ENCODE results near the gene SDHC.

SDHC gene

DNA sequence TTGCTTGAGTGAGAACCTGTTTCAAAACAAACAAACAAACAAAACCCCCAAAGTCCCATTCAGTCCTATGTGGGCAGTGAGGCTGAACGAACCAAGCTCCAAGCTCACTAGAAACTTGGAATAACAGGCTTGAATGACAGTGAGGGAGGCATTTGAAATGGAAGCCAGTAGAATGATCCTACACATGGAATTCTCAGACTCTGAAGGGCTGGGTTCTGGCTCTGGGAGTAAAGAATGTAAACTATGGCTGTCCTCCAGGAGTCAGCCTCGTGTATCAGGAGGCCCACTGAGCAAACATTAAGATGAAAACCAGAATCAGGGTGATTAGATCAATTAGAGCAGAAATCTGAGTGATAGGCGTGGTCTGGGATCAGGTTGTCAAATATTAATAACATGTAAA is 40.8 kb upstream of the SDHC start:
- H3K4me3 ChIP-seq (ENCODE audit: low read depth, low read length): no peak overlapping the region
- no peak for DNase-seq (ENCODE audit: low read depth)
- TF ChIP-seq MYC (IDR thresholded peaks at IDR 0.05; ENCODE audit: low read depth, low read length): no peak
- TF ChIP-seq POLR2A (IDR thresholded peaks at IDR 0.05; ENCODE audit: extremely low read depth, insufficient read length): no peak
- TF ChIP-seq, protein P1, sequence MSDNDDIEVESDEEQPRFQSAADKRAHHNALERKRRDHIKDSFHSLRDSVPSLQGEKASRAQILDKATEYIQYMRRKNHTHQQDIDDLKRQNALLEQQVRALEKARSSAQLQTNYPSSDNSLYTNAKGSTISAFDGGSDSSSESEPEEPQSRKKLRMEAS (IDR thresholded peaks at IDR 0.05; ENCODE audit: low read depth, low read length): no peak
- TF ChIP-seq, protein P2, sequence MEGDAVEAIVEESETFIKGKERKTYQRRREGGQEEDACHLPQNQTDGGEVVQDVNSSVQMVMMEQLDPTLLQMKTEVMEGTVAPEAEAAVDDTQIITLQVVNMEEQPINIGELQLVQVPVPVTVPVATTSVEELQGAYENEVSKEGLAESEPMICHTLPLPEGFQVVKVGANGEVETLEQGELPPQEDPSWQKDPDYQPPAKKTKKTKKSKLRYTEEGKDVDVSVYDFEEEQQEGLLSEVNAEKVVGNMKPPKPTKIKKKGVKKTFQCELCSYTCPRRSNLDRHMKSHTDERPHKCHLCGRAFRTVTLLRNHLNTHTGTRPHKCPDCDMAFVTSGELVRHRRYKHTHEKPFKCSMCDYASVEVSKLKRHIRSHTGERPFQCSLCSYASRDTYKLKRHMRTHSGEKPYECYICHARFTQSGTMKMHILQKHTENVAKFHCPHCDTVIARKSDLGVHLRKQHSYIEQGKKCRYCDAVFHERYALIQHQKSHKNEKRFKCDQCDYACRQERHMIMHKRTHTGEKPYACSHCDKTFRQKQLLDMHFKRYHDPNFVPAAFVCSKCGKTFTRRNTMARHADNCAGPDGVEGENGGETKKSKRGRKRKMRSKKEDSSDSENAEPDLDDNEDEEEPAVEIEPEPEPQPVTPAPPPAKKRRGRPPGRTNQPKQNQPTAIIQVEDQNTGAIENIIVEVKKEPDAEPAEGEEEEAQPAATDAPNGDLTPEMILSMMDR (IDR thresholded peaks at IDR 0.05; ENCODE audit: low read depth, low read length): no peak

DNA sequence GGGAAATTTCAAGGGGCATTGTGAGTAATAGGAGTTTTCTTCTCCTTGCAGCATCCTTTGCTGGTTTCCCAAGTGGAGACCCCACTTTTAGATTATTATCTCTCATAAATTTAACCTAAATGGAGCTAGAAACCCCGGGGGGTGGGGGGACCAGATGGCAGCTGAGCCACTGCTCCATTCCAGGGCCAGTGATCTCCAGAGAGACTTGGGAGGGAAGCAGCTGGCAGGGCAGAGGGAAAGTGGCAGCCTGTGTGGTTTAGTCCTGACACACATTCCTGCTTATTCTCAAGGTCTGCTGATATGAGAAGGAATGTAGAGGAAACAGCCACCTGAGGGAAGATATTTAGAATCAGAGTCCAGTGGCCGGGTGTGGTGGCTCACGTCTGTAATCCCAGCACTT is 39.3 kb upstream of the SDHC start:
- no peak for DNase-seq (ENCODE audit: low read depth)
- TF ChIP-seq MYC (IDR thresholded peaks at IDR 0.05; ENCODE audit: low read depth, low read length) (no peak), POLR2A (IDR thresholded peaks at IDR 0.05; ENCODE audit: extremely low read depth, insufficient read length) (no peak)
- TF ChIP-seq, protein P2 (IDR thresholded peaks at IDR 0.05; ENCODE audit: low read depth, low read length): no peak
- TF ChIP-seq, protein P1 (IDR thresholded peaks at IDR 0.05; ENCODE audit: low read depth, low read length): no peak
- H3K4me3 ChIP-seq (ENCODE audit: low read depth, low read length): no peak overlapping the region

DNA sequence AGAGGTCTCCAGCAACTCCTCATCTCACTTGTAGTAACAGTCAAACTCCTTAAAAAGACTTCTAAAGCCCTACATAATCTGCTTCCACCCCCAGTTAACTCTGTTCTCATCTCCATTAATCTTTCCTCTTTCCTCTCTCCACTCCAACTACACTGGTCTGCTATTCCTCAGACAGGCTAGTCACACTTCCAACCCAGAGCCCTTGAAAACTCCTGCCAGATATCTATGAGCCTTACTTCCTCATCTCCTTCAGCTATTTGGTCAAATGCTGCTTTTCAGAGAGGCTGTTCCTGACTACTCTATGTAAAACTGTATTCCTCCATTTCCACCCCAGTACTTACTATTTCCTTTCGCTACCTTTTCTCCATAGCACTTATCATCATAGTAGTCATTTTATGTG is 31.2 kb upstream of the SDHC start:
- no peak for DNase-seq (ENCODE audit: low read depth)
- TF ChIP-seq, protein P2 (IDR thresholded peaks at IDR 0.05; ENCODE audit: low read depth, low read length): no peak
- TF ChIP-seq POLR2A (IDR thresholded peaks at IDR 0.05; ENCODE audit: extremely low read depth, insufficient read length): no peak
- TF ChIP-seq, protein P1 (IDR thresholded peaks at IDR 0.05; ENCODE audit: low read depth, low read length): no peak
- TF ChIP-seq MYC (IDR thresholded peaks at IDR 0.05; ENCODE audit: low read depth, low read length): no peak

DNA sequence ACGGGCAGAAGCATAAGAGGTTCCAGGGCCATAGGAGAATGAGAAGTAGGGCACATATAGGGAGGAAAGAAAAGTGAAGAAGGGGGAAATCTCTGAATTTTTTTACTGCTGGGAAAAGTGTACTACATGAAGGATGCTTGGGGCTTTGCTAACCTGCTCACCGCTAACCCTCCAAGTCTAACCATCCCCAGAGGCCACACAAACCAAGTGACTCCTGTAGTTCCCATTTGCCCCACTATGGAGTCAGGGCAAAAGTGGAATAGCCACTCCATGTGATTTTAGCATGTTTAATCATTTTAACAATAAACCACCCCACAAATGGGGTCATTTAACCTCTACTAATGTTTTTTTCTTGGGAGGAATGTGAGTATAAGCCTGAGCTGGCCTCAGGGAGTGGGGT is 29.1 kb upstream of the SDHC start:
- TF ChIP-seq, protein P1 (IDR thresholded peaks at IDR 0.05; ENCODE audit: low read depth, low read length): no peak
- TF ChIP-seq, protein P2 (IDR thresholded peaks at IDR 0.05; ENCODE audit: low read depth, low read length): no peak
- TF ChIP-seq MYC (IDR thresholded peaks at IDR 0.05; ENCODE audit: low read depth, low read length): no peak
- no peak for TF ChIP-seq POLR2A (IDR thresholded peaks at IDR 0.05; ENCODE audit: extremely low read depth, insufficient read length)
- no peak for DNase-seq (ENCODE audit: low read depth)
- no peak overlapping the region for H3K4me3 ChIP-seq (ENCODE audit: low read depth, low read length)

More for the DNA sequence above, 31.2 kb upstream of the SDHC start:
- H3K4me3 ChIP-seq (ENCODE audit: low read depth, low read length): no peak overlapping the region

DNA sequence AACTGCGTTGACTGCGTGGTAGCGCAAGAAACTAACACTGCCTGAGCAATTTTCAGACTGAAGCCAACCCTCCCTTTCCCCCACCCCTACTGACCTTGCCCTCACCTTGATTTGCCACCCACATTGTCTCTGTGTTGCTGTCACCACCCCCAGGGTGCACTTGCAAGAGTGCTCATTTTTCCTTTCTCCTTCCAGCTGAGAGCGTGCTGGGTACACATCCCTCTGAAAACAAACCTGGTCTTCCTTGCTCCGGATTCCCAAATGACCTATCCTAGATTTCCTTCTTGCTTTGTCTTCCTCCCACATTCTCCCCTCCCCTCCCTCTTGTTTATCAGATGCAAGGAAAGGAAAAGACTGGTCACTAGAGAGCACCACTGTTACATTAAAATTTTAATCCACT is 28.7 kb upstream of the SDHC start:
- TF ChIP-seq, protein P1 (IDR thresholded peaks at IDR 0.05; ENCODE audit: low read depth, low read length): no peak
- TF ChIP-seq, protein P2 (IDR thresholded peaks at IDR 0.05; ENCODE audit: low read depth, low read length): no peak
- TF ChIP-seq POLR2A (IDR thresholded peaks at IDR 0.05; ENCODE audit: extremely low read depth, insufficient read length) (no peak), MYC (IDR thresholded peaks at IDR 0.05; ENCODE audit: low read depth, low read length) (no peak)
- no peak for DNase-seq (ENCODE audit: low read depth)
- H3K4me3 ChIP-seq (ENCODE audit: low read depth, low read length): no peak overlapping the region

Measured in NB4 (cell line).